ENCODE data around the gene OXER1. TPM values are rescaled to one million over a fixed set of nuclear protein-coding genes. Genes with fewer than 3 reads are reported as not detected.

The OXER1 gene
- polyA plus RNA-seq, 3 donors: 9.8 to 13.4 (median 12.8) TPM

- DNase-seq: peak; percentile 56
Observed at GRCh38 chr2:42796427-42797248, 32.7 kb upstream of the OXER1 start.

GRCh38 chr2:42795841-42796301 is 31.9 kb upstream of the OXER1 start:
- no peak for DNase-seq

- DNase-seq: no peak
Observed at GRCh38 chr2:42795275-42795674, 31.3 kb upstream of the OXER1 start.

- peak; percentile 24 for DNase-seq
Observed at GRCh38 chr2:42794271-42795046, 30.5 kb upstream of the OXER1 start.

GRCh38 chr2:42793334-42794270 is 29.7 kb upstream of the OXER1 start:
- peak; percentile 66 for DNase-seq

GRCh38 chr2:42792583-42793333 is 28.8 kb upstream of the OXER1 start, which contains the start of gene HAAO:
HAAO (minus strand) TSS chr2:42792583; CDS start chr2:42792536, 47 bp downstream.
- peak; percentile 37 for DNase-seq

GRCh38 chr2:42792087-42792582 is 28.2 kb upstream of the OXER1 start:
- peak; percentile 65 for DNase-seq

- DNase-seq: no peak
Observed at GRCh38 chr2:42791606-42792005, 27.7 kb upstream of the OXER1 start.

- no peak for DNase-seq
Observed at GRCh38 chr2:42789751-42790150, 25.8 kb upstream of the OXER1 start.

GRCh38 chr2:42788882-42789281 is 24.9 kb upstream of the OXER1 start:
- no peak for DNase-seq

- no peak for DNase-seq
Observed at GRCh38 chr2:42788478-42788793, 24.5 kb upstream of the OXER1 start.

GRCh38 chr2:42787788-42788477 is 24.0 kb upstream of the OXER1 start:
- DNase-seq: no peak

GRCh38 chr2:42787424-42787787 is 23.5 kb upstream of the OXER1 start:
- no peak for DNase-seq

- DNase-seq: no peak
Observed at GRCh38 chr2:42786561-42787345, 22.8 kb upstream of the OXER1 start.

GRCh38 chr2:42784204-42784880 is 20.4 kb upstream of the OXER1 start:
- no peak for DNase-seq

GRCh38 chr2:42783511-42783910 is 19.6 kb upstream of the OXER1 start:
- DNase-seq: no peak

GRCh38 chr2:42781181-42781580 is 17.2 kb upstream of the OXER1 start:
- DNase-seq: no peak

- no peak for DNase-seq
Observed at GRCh38 chr2:42777883-42778805, 14.2 kb upstream of the OXER1 start.

Measured in renal pelvis (tissue), 4 donors.